Activated naive CD4-positive, alpha-beta T cell treated with anti-CD3 and anti-CD28 coated beads for 36 hours (primary cell): ENCODE measurements around the gene P4HB. TPM values are rescaled to one million over a fixed set of nuclear protein-coding genes. Genes with fewer than 3 reads are reported as not detected.

Experiments
- CTCF ChIA-PET: fragments of 350-600 bp; sonication (Branson Sonifier 250); formaldehyde crosslinking; loops from one replicate; lab custom pipeline; 2021; ENCODE audit warnings: antibody characterized with exemption; lab: Charles Lee
- DNase-seq: peaks from one replicate; pipeline ENCODE4 v3.0.0-alpha.2; 2020
- H3K27ac Mint-ChIP-seq: one replicate; pipeline ENCODE4 v1.8.0; 2021; ENCODE audit warnings: mild to moderate bottlenecking, mixed read lengths
- H3K27me3 Mint-ChIP-seq: one replicate; pipeline ENCODE4 v1.8.0; 2021; ENCODE audit warnings: low read depth, mixed read lengths
- H3K36me3 Mint-ChIP-seq: one replicate; pipeline ENCODE4 v1.8.0; 2021; ENCODE audit warnings: low read depth, mixed read lengths
- H3K4me1 Mint-ChIP-seq: one replicate; pipeline ENCODE4 v1.8.0; 2021; ENCODE audit warnings: low read depth, mixed read lengths
- H3K4me3 Mint-ChIP-seq: one replicate; pipeline ENCODE4 v1.8.0; 2021; ENCODE audit warnings: mild to moderate bottlenecking, moderate library complexity, mixed read lengths
- H3K9me3 Mint-ChIP-seq: one replicate; pipeline ENCODE4 v1.8.0; 2021; ENCODE audit warnings: mixed read lengths
- intact Hi-C: fragments of 100-400 bp; cut with micrococcal nuclease; formaldehyde crosslinking; loops from one replicate; pipeline ENCODE4 v1.15.1; 2023
- total RNA-seq, 2 experiments: library from RNA; stranded (reverse); gene quantifications; one replicate each; pipeline ENCODE4 v1.2.3, GENCODE V29; 2021

Gene P4HB
- total RNA-seq, 2 experiments from 2014 or later, result 273 to 276 TPM

GRCh38 chr17:81889602-81890001 is 29.3 kb upstream of the P4HB start:
- no peaks in the 10 kb centered on the region for H3K9me3 Mint-ChIP-seq
- H3K36me3 Mint-ChIP-seq, result peaks cover 49% of the 10 kb centered on the region
- CTCF ChIA-PET, result interaction anchor here (0.5 kb wide), 1 partner anchor 375 kb away, joined by 4 read pairs; no protein-coding TSS in a partner anchor
- H3K4me1 Mint-ChIP-seq, result peaks cover 36% of the 10 kb centered on the region
- peak overlapping the region; percentile 85 for H3K4me3 Mint-ChIP-seq
- intact Hi-C loops, result loop anchor here (2.0 kb wide), 2 partner anchors 37 to 57 kb away; partner anchors contain the start of genes MAFG and MCRIP1
- peak overlapping the region; percentile 93 for H3K27ac Mint-ChIP-seq
- DNase-seq, result no peak
- no peaks in the 10 kb centered on the region for H3K27me3 Mint-ChIP-seq

DNA sequence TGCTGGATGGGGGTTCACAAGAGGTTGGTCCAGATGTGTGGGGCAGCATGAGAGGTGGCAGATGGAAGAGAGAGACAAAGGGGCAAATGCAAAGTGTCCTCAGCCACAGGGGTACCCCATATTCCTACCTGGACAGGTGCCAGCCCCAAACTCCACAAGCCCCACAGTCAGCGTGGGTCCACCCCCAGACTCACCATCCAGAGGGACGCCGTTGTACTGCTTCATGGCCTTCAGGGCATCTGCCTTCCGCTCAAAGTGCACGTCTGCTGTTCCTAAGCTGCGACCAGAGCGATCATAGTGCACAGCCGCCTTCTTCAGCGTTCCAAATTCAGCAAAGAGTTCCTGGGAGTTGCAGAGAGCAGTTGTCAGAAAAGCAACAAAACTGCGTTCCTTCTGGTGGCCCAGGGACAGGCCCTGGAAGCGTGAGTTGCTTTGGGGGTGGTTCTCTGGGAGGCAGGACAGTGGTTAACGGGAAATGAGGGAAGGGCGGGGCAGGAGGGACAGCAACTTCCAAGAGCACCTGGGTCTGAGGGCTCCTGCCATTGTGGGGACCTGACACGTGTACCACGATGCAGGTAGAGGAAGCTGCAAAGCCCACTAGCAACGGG is 28.8 kb upstream of the P4HB start:
- peaks cover 36% of the 10 kb centered on the region for H3K4me1 Mint-ChIP-seq
- H3K9me3 Mint-ChIP-seq, result no peaks in the 10 kb centered on the region
- no peaks in the 10 kb centered on the region for H3K27me3 Mint-ChIP-seq
- intact Hi-C loops, result no loop called here
- CTCF ChIA-PET, result no interaction called here
- no peak for DNase-seq
- no peak overlapping the region for H3K27ac Mint-ChIP-seq
- H3K36me3 Mint-ChIP-seq, result peaks cover 50% of the 10 kb centered on the region
- peak overlapping the region; percentile 85 for H3K4me3 Mint-ChIP-seq

- Mint-ChIP-seq H3K9me3 (no peaks in the 10 kb centered on the region), H3K27me3 (no peaks in the 10 kb centered on the region), H3K27ac (no peak overlapping the region), H3K4me3 (peak overlapping the region; percentile 85), H3K4me1 (peaks cover 33% of the 10 kb centered on the region), H3K36me3 (peaks cover 49% of the 10 kb centered on the region)
- CTCF ChIA-PET, result no interaction called here
- intact Hi-C loops, result no loop called here
- no peak for DNase-seq
These were observed 28.0 kb upstream of the P4HB start for GRCh38 chr17:81888105-81888987.

GRCh38 chr17:81885869-81886548 is 25.7 kb upstream of the P4HB start:
- Mint-ChIP-seq H3K27ac (peak overlapping the region; percentile 51), H3K36me3 (peaks cover 59% of the 10 kb centered on the region), H3K4me3 (no peak overlapping the region), H3K27me3 (no peaks in the 10 kb centered on the region), H3K4me1 (peaks cover 30% of the 10 kb centered on the region), H3K9me3 (no peaks in the 10 kb centered on the region)
- no peak for DNase-seq
- CTCF ChIA-PET, result interaction anchor here (1.4 kb wide), 1 partner anchor 20 kb away, joined by 3 read pairs; no protein-coding TSS in a partner anchor
- intact Hi-C loops, result no loop called here

DNA sequence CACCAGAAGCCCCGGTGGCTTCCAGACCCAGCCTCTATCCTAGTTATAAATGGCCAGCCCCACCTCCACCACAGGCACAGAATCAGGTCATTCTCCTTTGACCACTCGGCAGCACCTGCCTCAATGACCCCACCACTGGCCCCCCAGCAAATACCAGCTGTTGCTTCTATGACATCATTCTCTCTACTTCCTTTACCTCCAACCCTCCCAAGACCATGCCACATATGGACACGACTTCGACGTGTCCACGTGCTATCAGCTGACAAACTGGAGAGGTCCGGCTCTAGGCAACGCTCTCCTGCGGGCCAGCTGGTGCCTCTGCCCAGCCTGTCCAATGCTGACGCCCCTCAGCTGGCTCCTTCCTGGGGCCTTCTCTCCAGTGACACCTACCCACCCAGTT is 25.1 kb upstream of the P4HB start:
- Mint-ChIP-seq H3K4me1 (peaks cover 30% of the 10 kb centered on the region), H3K27me3 (no peaks in the 10 kb centered on the region), H3K27ac (peak overlapping the region; percentile 51), H3K36me3 (peaks cover 55% of the 10 kb centered on the region), H3K9me3 (no peaks in the 10 kb centered on the region), H3K4me3 (no peak overlapping the region)
- DNase-seq, result no peak
- intact Hi-C loops, result no loop called here
- CTCF ChIA-PET, result interaction anchor here (1.1 to 1.4 kb wide), 2 partner anchors 19 to 42 kb away, joined by 3 read pairs; no protein-coding TSS in a partner anchor

GRCh38 chr17:81884968-81885367 is 24.6 kb upstream of the P4HB start:
- Mint-ChIP-seq H3K36me3 (peaks cover 53% of the 10 kb centered on the region), H3K4me3 (no peak overlapping the region), H3K27me3 (no peaks in the 10 kb centered on the region), H3K4me1 (peaks cover 26% of the 10 kb centered on the region), H3K9me3 (no peaks in the 10 kb centered on the region), H3K27ac (no peak overlapping the region)
- intact Hi-C loops, result no loop called here
- DNase-seq, result no peak
- CTCF ChIA-PET, result interaction anchor here (1.1 to 1.4 kb wide), 2 partner anchors 19 to 43 kb away, joined by 3 read pairs; no protein-coding TSS in a partner anchor

- no peak overlapping the region for H3K4me3 Mint-ChIP-seq
- DNase-seq, result no peak
- no peak overlapping the region for H3K27ac Mint-ChIP-seq
- H3K36me3 Mint-ChIP-seq, result peaks cover 53% of the 10 kb centered on the region
- no peaks in the 10 kb centered on the region for H3K9me3 Mint-ChIP-seq
- intact Hi-C loops, result no loop called here
- no peaks in the 10 kb centered on the region for H3K27me3 Mint-ChIP-seq
- peaks cover 24% of the 10 kb centered on the region for H3K4me1 Mint-ChIP-seq
- CTCF ChIA-PET, result interaction anchor here (1.1 to 1.4 kb wide), 2 partner anchors 18 to 43 kb away, joined by 3 read pairs; no protein-coding TSS in a partner anchor
These were observed 24.2 kb upstream of the P4HB start for GRCh38 chr17:81884520-81884919.

DNA sequence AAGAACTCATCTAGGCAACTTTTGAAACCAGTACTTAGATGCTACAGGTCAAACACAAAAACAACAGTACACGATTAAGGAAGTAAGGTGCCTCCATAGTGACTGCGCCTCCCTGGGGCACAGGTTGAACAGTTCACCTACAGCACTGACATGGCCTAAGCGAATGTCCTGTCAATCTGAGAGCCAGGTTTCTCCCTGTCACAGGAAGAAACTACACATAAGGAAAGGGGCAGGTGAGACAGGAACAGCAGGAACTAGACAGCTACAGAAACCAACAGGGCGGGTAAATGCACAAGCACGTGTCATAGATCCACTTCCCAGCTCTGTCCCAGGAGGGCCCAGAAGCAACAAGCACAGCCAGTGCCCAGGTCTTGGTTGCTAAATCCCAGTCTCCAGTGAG is 18.8 kb upstream of the P4HB start:
- no peak overlapping the region for H3K27ac Mint-ChIP-seq
- H3K36me3 Mint-ChIP-seq, result peaks cover 33% of the 10 kb centered on the region
- H3K9me3 Mint-ChIP-seq, result no peaks in the 10 kb centered on the region
- H3K4me3 Mint-ChIP-seq, result no peak overlapping the region
- CTCF ChIA-PET, result interaction anchor here (1.4 kb wide), 1 partner anchor 141 kb away, joined by 5 read pairs; no protein-coding TSS in a partner anchor
- DNase-seq, result no peak
- intact Hi-C loops, result no loop called here
- peaks cover 7% of the 10 kb centered on the region for H3K4me1 Mint-ChIP-seq
- no peaks in the 10 kb centered on the region for H3K27me3 Mint-ChIP-seq

- CTCF ChIA-PET, result no interaction called here
- no peak overlapping the region for H3K27ac Mint-ChIP-seq
These were observed 18.0 kb upstream of the P4HB start for GRCh38 chr17:81878294-81878693.

GRCh38 chr17:81877569-81877968 is 17.2 kb upstream of the P4HB start:
- no peaks in the 10 kb centered on the region for H3K27me3 Mint-ChIP-seq
- intact Hi-C loops, result no loop called here
- no peaks in the 10 kb centered on the region for H3K9me3 Mint-ChIP-seq
- CTCF ChIA-PET, result no interaction called here
- H3K27ac Mint-ChIP-seq, result peak overlapping the region; percentile 12
- H3K4me1 Mint-ChIP-seq, result peaks cover 21% of the 10 kb centered on the region
- no peak for DNase-seq
- H3K4me3 Mint-ChIP-seq, result no peak overlapping the region
- peaks cover 33% of the 10 kb centered on the region for H3K36me3 Mint-ChIP-seq

More at GRCh38 chr17:81878294-81878693, 18.0 kb upstream of the P4HB start:
- DNase-seq, result no peak
- Mint-ChIP-seq H3K9me3 (no peaks in the 10 kb centered on the region), H3K4me1 (peaks cover 14% of the 10 kb centered on the region), H3K27me3 (no peaks in the 10 kb centered on the region), H3K4me3 (no peak overlapping the region), H3K36me3 (peaks cover 32% of the 10 kb centered on the region)
- intact Hi-C loops, result no loop called here

- Mint-ChIP-seq H3K27me3 (no peaks in the 10 kb centered on the region), H3K4me3 (peak overlapping the region; percentile 83), H3K27ac (peak overlapping the region; percentile 94), H3K36me3 (peaks cover 26% of the 10 kb centered on the region), H3K9me3 (no peaks in the 10 kb centered on the region), H3K4me1 (peaks cover 48% of the 10 kb centered on the region)
- intact Hi-C loops, result loop anchor here (1.0 to 5.0 kb wide), 6 partner anchors 11 to 587 kb away; partner anchors contain the start of genes ACTG1, MAFG, NARF and P4HB
- CTCF ChIA-PET, result interaction anchor here (1.2 to 1.5 kb wide), 2 partner anchors 53 to 252 kb away, joined by 4 to 5 read pairs; no protein-coding TSS in a partner anchor
- peak; percentile 96 for DNase-seq
These were observed 11.3 kb upstream of the P4HB start for GRCh38 chr17:81871387-81872230.
